HAP-1 (cell line): ENCODE results near the gene ABCG4.
"Not testable (repeated sequence)": the region's sequence is repeated elsewhere in the genome, so short reads cannot be mapped to it uniquely, and the experiment has no call there.

Experiments used
- DNase-seq, 2 experiments: peaks; one replicate each; pipeline ENCODE4 v3.0.0-alpha.2; 2016 to 2020; ENCODE audit warnings: low spot score in 2 of 2
- H3K27me3 ChIP-seq: fragments of 250-450 bp; sonication (Bioruptor Pico); 2 replicates; pipeline ENCODE4 v1.5.1; 2020; ENCODE audit warnings: low read depth, mild to moderate bottlenecking, moderate library complexity
- H3K36me3 ChIP-seq: fragments of 250-450 bp; sonication (Bioruptor Pico); replicated peaks from 2 replicates; pipeline ENCODE4 v1.5.1; 2020; ENCODE audit warnings: mild to moderate bottlenecking
- H3K4me1 ChIP-seq: fragments of 250-450 bp; sonication (Bioruptor Pico); 2 replicates; pipeline ENCODE4 v1.5.1; 2020; ENCODE audit warnings: mild to moderate bottlenecking
- H3K4me3 ChIP-seq: fragments of 250-450 bp; sonication (Bioruptor Pico); 2 replicates; pipeline ENCODE4 v1.5.1; 2020; ENCODE audit warnings: mild to moderate bottlenecking, moderate library complexity
- H3K9me3 ChIP-seq: fragments of 250-450 bp; sonication (Bioruptor Pico); 2 replicates; pipeline ENCODE4 v1.5.1; 2020; ENCODE audit warnings: mild to moderate bottlenecking, moderate library complexity
- in situ Hi-C: fragments of 300-500 bp; cut with MboI; formaldehyde crosslinking; loops from 3 replicates; pipeline ENCODE4 v1.14.3; 2020; ENCODE audit warnings: low sequenced_read_pairs, inconsistent platforms, mixed read lengths

The ABCG4 gene

DNA sequence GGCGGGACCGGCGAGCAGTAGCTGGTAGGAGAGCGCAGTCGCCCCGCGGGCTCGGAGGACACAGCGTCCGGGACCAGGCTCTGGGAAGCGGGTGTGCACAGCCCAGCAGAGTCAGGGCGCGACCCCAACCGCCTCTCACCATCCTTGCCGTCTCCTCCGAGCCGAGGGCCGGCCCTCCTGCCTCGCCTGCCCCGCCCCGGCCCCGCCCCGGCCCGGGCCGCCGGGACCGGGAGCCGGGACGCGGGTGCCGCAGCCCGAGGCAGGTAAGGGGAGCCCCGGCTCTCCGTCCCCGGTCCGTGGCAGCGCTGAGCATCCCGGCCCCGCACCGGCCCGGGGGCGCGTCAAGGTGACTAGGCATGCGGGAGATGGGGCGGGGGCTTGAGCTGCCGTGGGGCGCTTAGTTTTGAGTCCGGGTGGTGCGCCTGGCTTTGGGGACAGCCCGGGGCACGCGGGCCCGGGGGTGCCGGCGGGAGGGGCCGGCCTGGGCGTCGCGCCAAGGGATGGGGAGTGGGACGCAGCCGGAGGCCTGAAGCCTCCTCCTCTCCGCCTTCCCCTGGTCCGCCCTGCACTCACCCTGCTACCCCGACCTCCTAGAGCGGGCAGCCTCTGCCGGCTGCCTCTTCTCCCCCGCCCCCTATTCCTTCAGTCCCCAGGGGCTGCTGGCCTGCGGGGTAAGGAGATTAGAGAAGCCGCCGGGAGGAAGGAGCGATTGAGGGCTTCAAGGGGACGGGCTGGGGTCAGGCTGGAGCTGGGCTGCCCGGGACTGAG lies at the start of gene ABCG4:
Gene ABCG4, plus strand, starts transcription at position 35 of the 768 bp plus-strand sequence. CDS start 914 bp downstream, outside the sequence.
- Histone ChIP-seq H3K36me3 (no peaks in the 10 kb centered on the region), H3K4me1 (peaks cover 4% of the 10 kb centered on the region; the same call in 1 of the 2 replicates), H3K27me3 (no peaks in the 10 kb centered on the region), H3K4me3 (peak within 1 kb of the TSS; percentile 41), H3K9me3 (no peaks in the 10 kb centered on the region)
- DNase-seq: peak; percentile 17 to 76
- in situ Hi-C loops: no loop called here

DNA sequence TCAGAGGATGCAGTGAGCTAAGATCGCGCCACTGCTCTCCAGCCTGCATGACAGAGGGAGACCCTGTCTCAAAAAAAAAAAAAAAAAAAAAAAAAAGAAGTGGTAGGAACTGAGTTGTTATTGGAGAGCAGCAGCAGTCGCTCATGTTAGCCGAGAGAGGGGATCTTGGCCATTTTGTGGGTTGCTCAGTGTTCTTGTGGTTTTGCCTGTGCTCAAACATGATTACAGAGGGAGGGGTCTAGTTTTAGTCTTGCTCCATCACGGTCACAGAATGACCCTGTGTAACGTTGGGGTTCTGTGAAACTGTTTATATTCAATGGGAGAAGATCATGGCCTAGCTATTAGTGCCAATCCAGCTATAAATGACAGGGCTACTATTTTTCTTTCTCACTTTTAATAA lies 49.1 kb upstream of the ABCG4 start:
- in situ Hi-C loops: loop anchor here (5.0 kb wide), 2 partner anchors 67 to 98 kb away; partner anchors contain the start of gene SLC37A4
- Histone ChIP-seq H3K4me1 (peaks cover 20% of the 10 kb centered on the region), H3K9me3 (no peaks in the 10 kb centered on the region), H3K36me3 (peaks cover 34% of the 10 kb centered on the region), H3K27me3 (no peaks in the 10 kb centered on the region), H3K4me3 (no peak overlapping the region)
- no peak for DNase-seq

DNA sequence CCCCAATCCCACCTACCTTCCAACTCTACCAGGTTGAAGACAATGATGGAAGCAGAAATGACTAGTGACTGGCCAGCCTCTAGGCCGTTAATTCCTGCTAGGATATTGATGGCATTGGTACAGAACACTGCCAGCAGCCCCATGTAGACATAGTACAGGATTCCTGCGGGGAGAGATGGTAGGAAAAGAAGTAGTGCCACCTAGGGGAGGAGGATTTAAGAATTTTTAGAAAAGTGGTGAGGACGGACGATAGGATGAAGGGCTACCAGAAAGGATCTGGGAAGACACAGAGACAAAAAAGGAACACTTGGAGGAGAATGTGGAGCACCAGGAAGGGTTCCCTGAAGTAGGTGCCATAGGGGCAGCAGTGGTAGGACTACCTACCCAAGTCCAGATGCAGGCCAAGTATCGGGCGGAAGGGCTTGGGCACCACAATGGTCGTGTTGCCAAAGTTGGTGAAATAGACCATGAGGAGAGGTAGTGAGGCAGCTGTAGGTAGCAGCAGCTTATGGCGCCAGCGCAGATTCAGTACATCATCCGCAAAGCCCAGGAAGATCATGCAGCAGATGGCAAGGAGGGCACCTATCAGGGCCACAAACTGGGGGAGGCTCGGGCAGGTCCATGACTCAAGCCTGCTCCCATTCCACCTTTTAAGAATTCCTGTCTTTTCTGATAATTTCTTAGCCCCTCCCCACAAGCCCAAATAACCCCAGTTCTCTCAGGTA lies 48.4 kb upstream of the ABCG4 start:
- DNase-seq: peak; percentile 54 to 60
- in situ Hi-C loops: loop anchor here (5.0 kb wide), 1 partner anchor 97 kb away; no protein-coding TSS in a partner anchor
- peaks cover 30% of the 10 kb centered on the region for H3K36me3 ChIP-seq

DNA sequence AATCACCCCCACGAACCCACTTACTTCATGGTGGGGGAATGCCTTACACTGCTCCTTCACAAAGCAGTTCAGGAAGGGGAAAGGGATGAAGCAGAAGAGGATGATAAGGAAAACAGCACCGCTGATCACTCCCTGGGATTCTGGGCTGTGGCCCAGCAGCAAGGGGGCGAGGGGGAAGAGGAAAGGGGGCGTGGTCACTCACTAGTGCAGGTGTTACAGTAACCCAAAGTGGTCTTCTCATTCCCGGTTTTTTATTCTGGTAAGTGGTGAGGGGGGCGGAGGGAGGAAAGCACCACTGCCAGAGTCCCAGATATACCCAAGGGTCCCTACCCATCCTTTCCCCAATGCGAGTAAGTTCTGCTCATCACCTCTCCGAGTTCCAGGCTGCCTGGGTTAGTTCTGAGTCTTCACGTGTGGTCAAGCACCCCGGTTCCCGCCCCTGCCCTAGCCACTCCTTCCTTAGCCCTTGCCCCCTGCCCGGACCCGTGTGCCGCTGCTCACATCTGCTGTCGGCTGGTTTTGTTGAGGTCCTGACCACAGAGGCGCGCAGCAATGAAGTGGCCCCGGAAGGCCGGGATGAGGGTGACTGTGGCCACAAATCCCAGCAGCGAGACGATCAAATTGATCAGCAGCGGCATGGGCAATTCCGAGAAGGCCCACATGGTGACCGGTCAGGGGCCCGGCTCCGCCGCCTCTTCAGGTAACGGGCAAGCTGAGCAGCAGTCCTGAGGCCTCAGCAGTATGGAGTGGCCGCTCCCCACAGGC lies 47.7 kb upstream of the ABCG4 start:
- peak in 1 of 2 experiments; percentile 60 for DNase-seq

More for the DNA sequence above, 48.4 kb upstream of the ABCG4 start:
- Histone ChIP-seq H3K27me3 (no peaks in the 10 kb centered on the region), H3K9me3 (no peaks in the 10 kb centered on the region), H3K4me3 (peak overlapping the region; percentile 71), H3K4me1 (peaks cover 20% of the 10 kb centered on the region)

DNA sequence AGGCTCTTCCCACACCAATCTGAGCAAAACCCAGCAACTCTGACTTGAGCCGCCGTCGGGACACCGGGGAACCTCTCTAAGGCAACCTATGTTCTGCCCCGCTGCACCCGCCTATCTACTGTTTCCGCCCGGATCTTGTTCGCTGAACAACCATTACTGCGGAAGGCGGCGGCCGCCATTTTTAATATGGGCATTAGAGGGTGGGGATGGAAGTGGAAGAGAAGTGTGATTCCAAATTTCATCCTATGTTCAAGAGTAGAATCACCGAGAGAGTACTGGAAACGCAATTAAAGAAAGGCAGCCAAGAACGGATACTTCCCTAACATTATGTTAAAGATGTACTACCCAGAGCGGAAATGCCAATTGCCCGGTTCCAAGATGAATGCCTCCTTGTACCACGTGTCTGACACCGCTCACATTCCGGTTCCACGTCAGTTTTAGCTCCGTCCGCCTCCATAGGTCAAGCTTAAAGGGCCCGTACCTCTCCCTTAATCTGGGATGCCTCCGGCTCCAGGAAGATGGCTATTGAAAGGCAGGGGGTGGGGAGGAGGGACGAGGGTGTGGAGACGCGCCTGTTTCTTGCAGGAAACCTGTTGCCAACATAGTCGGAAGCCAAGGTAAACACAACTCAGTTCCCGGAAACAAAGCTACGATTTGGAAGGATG lies 47.0 kb upstream of the ABCG4 start, which contains the start of gene DPAGT1:
Gene DPAGT1, minus strand, starts transcription at position 95 of the 665 bp plus-strand sequence. CDS start 198 bp downstream, outside the sequence.
- H3K4me3 ChIP-seq: peak within 1 kb of the TSS; percentile 71
- peaks cover 23% of the 10 kb centered on the region for H3K4me1 ChIP-seq
- H3K36me3 ChIP-seq: peaks cover 22% of the 10 kb centered on the region
- H3K9me3 ChIP-seq: no peaks in the 10 kb centered on the region
- DNase-seq: peak; percentile 95 to 97
- H3K27me3 ChIP-seq: no peaks in the 10 kb centered on the region
- in situ Hi-C loops: loop anchor here (5.0 kb wide), 1 partner anchor 95 kb away; no protein-coding TSS in a partner anchor

More for the DNA sequence above, 47.7 kb upstream of the ABCG4 start:
- in situ Hi-C loops: loop anchor here (5.0 kb wide), 1 partner anchor 96 kb away; no protein-coding TSS in a partner anchor
- Histone ChIP-seq H3K27me3 (no peaks in the 10 kb centered on the region), H3K9me3 (no peaks in the 10 kb centered on the region), H3K4me1 (peaks cover 15% of the 10 kb centered on the region), H3K4me3 (peak overlapping the region; percentile 71), H3K36me3 (peaks cover 29% of the 10 kb centered on the region)

DNA sequence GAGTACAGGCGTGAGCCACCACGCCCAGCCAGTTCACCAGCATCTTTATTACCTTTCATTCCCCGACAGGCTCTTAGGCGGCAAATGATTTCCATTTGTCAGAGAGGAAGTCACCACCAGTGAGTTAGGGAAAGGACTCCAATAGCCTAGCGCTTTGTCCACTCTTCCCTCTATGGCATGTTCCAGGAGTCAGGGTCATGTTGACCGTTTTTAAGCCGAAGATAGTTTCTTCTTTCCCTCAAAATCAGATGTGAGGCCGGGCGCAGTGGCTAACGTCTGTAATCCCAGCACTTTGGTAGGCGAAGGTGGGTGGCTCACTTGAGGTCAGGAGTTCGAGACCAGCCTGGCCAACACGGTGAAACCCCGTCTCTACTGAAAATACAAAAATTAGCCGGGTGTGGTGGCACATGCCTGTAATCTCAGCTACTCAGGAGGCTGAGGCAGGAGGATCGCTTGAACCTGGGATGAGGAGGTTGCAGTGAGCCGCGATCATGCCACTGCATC lies 45.6 kb upstream of the ABCG4 start:
- not testable (repeated sequence) for DNase-seq, H3K9me3 ChIP-seq, H3K36me3 ChIP-seq, H3K27me3 ChIP-seq
- peak overlapping the region; percentile 71 for H3K4me3 ChIP-seq
- H3K4me1 ChIP-seq: peaks cover 24% of the 10 kb centered on the region
- in situ Hi-C loops: loop anchor here (5.0 kb wide), 1 partner anchor 94 kb away; no protein-coding TSS in a partner anchor

DNA sequence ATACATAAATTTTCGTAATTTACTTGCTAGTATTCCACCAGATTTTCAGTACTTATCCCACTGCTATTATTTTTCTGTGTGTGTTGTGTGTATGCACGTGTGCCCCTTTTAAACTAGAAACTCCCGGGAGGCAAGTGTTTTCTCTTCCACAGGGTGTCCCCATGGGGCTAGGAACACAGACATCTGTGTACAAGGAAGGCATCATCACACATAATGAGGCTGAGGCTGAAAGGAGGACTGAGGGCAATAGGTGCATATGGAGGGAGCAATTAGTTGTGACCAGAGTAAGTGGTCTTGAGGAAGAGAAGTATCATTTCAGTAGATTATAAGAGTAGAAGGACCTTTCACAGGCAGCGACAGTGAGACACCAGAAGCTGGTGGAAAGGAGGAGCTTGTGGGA lies 45.1 kb upstream of the ABCG4 start:
- in situ Hi-C loops: loop anchor here (5.0 kb wide), 1 partner anchor 94 kb away; no protein-coding TSS in a partner anchor
- H3K4me1 ChIP-seq: peaks cover 29% of the 10 kb centered on the region
- peaks cover 3% of the 10 kb centered on the region for H3K36me3 ChIP-seq
- no peaks in the 10 kb centered on the region for H3K9me3 ChIP-seq
- H3K27me3 ChIP-seq: no peaks in the 10 kb centered on the region
- H3K4me3 ChIP-seq: no peak overlapping the region
- DNase-seq: no peak

DNA sequence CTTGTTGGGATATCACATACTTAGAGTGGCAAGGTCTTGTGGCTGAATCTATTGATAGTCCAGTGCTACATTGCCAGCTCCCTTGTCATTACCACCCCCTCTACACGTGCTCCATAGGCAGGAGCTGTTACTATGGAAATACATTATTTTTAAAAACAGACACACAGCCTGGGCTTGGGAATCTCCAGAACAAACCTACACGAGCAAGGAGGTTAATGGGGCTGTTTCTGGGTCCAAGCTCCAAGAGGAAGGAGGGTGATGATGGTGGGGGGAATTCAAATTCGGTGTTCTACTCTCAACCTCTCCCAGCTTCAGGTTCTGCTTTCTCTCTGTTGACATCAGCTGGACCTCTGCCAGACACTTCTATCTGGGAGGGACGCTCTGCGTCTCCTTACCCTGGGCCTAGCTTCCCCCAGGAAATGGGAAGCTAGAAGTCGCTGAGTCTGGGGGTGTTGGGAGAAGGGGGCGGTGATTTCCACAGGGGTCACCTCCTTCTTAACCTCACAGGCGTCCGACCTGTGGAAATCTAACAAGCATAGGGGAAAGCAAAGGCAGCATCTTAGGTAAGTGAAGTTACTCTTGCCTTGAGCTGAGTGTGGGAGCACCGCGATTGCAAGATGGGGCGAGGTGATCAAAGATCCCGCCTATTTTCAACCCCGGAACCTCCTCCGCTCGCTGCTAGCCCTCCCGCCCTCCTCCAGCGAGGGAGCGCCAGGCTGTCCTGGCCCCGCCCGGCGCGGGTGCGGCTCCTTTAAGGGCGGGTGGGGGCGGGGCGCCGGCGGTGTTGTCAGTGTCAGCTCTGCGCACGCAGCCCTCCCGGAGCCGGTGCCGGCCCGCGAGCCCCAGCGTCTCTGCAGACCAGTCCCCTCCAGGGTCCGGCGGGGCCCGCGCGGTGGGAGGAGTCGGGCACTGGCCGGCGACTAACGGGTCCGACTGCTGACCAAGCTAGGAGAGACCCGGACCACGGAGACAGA lies 42.0 kb upstream of the ABCG4 start, which contains the start of gene C2CD2L:
Gene C2CD2L, plus strand, starts transcription at position 781 of the 974 bp plus-strand sequence. CDS start 398 bp downstream, outside the sequence.
- Histone ChIP-seq H3K4me3 (peak within 1 kb of the TSS; percentile 73), H3K27me3 (no peaks in the 10 kb centered on the region), H3K9me3 (no peaks in the 10 kb centered on the region), H3K4me1 (peaks cover 21% of the 10 kb centered on the region), H3K36me3 (peaks cover 8% of the 10 kb centered on the region)
- in situ Hi-C loops: no loop called here
- DNase-seq: peak; percentile 91 to 92

DNA sequence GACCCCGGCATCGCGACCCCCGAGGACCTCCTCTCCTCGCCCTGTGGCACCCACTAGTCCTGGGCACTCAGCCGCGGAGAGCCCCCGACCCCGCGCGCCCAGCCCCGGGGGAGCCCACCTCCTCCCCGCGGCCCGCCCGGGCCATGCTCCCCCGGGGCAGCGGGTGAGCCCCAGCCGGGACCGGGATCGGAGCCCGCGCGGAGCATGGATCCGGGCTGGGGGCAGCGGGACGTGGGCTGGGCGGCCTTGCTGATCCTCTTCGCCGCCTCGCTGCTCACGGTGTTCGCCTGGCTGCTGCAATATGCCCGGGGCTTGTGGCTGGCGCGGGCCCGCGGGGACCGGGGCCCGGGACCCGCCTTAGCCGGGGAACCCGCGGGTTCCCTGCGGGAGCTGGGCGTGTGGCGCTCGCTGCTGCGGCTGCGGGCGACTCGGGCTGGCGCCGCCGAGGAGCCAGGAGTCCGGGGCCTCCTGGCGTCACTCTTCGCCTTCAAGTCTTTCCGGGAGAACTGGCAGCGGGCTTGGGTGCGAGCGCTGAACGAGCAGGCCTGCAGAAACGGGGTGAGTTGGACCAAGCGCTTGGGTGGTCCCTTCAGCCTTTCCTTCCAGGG lies 41.2 kb upstream of the ABCG4 start:
- H3K9me3 ChIP-seq: no peaks in the 10 kb centered on the region
- DNase-seq: no peak
- peaks cover 12% of the 10 kb centered on the region for H3K36me3 ChIP-seq
- no peaks in the 10 kb centered on the region for H3K27me3 ChIP-seq
- H3K4me1 ChIP-seq: peaks cover 21% of the 10 kb centered on the region
- H3K4me3 ChIP-seq: peak overlapping the region; percentile 73
- in situ Hi-C loops: no loop called here

DNA sequence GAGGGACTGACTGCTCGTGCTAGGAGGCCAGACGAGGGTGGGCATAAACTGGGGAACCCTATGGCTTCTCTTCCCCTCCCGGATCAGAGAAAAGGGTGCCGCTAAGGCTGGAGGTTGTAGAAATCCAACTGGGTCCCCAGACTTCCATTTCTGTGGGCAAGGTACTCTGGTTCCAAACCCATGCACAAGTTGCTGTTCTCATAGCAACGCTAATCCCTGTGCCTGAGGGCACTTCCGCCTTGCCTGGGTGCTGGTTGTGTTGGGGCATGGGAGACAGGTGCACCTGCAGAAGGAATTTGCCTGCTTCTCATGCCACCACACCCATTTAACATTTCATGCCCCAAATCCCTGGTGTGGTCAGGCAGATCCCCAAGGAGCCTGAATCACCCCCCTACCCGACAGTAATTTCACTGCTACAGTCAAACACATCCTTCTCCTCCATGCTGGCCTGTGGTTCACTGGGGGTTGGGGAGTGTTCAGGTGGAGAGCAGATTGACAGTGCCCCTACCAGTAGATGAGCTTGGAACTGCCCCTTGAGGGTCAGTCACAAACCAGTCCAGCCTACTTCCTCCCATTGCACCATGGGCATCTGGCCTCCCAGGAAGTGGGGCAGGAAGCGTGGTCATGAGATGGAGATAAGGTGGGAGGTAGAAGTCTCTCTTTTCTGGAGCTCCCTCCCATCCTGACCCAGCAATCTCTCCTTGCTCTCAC lies 40.6 kb upstream of the ABCG4 start:
- H3K36me3 ChIP-seq: peaks cover 14% of the 10 kb centered on the region
- H3K4me1 ChIP-seq: peaks cover 16% of the 10 kb centered on the region
- peak; percentile 65 to 84 for DNase-seq
- no peaks in the 10 kb centered on the region for H3K27me3 ChIP-seq
- in situ Hi-C loops: no loop called here
- H3K9me3 ChIP-seq: no peaks in the 10 kb centered on the region
- peak overlapping the region; percentile 73 for H3K4me3 ChIP-seq

DNA sequence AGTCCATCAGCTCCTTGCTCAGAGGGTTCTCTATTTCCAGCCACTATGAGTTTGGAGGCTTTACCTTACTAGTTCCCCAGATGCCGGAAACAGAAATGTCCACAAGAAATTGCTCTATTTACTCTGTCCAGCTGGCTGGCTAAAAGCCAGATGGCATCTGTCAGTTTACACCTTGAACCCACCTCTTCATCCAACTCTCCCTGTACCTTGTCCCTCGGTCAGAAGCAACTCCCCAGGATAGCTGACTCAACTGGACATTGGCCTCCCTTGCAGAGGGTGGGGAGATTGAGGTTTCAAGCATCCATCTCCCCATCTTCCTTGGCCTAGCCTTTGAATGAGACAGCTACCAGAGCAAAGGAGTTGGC lies 40.0 kb upstream of the ABCG4 start:
- no peaks in the 10 kb centered on the region for H3K27me3 ChIP-seq
- H3K4me3 ChIP-seq: no peak overlapping the region; the same call in 1 of the 2 replicates
- DNase-seq: no peak
- H3K4me1 ChIP-seq: peaks cover 16% of the 10 kb centered on the region
- H3K9me3 ChIP-seq: no peaks in the 10 kb centered on the region
- in situ Hi-C loops: no loop called here
- H3K36me3 ChIP-seq: peaks cover 14% of the 10 kb centered on the region
